NCI-H446 treated with DMSO at 0.1 percent for 48 hours (cell line): ENCODE measurements around the gene ADGRD1.
"Not testable (repeated sequence)": the region's sequence is repeated elsewhere in the genome, so short reads cannot be mapped to it uniquely, and the experiment has no call there.

ENCODE experiments used
- DNase-seq: peaks from one replicate; lab custom pipeline; 2025; lab: John Stamatoyannopoulos, UW

ADGRD1 gene

GRCh38 chr12:131121705-131122405 lies 168.1 kb downstream of the ADGRD1 start:
- no peak for DNase-seq

- no peak for DNase-seq
These were observed 168.9 kb downstream of the ADGRD1 start for GRCh38 chr12:131122631-131123030.

- DNase-seq, result no peak
These were observed 170.1 kb downstream of the ADGRD1 start for GRCh38 chr12:131123817-131124216.

- DNase-seq, result no peak
These were observed 171.0 kb downstream of the ADGRD1 start for GRCh38 chr12:131124487-131125280.

DNA sequence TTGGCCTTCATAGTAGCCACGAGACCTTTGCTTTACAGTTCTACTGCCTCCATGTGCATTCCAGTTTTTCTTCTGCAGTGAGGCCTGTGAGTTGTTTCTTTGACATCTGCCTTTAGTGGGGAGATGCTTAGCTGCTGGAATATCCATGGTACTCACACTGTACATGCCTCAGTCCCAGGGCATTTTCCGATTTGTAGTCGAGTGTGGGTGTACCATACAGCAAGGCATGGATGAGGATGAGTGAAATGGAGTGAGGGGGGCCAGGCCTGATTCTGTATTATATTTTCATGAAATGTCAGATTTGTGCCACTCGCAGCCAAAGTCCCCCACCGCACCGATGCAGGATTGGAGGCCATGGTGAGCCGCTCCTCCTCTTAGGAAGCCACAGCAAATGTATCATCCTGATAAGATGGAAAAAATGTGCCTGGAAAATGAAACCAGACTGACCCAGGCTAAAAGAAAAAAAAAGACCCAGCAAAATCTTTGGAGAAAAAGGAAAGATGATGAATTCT lies 173.0 kb downstream of the ADGRD1 start:
- DNase-seq, result no peak

DNA sequence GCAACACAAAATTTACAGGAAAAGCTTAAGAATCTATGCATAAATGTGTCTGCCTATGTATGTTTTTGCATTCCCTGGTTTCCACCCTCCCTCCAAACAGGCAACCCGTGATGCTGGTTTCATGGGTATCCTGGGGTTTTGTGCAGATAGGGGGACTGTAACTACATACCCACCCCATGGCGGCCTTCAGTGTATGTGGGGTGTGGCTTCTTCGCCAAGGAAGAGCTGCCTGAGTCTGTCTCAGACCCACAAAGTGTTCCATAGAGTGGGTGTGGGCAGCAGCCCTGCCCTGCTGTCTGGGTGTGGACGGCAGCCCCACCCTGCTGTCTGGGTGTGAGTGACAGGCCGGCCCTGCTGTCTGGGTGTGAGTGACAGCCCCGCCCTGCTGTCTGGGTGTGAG lies 174.8 kb downstream of the ADGRD1 start:
- no peak for DNase-seq

DNA sequence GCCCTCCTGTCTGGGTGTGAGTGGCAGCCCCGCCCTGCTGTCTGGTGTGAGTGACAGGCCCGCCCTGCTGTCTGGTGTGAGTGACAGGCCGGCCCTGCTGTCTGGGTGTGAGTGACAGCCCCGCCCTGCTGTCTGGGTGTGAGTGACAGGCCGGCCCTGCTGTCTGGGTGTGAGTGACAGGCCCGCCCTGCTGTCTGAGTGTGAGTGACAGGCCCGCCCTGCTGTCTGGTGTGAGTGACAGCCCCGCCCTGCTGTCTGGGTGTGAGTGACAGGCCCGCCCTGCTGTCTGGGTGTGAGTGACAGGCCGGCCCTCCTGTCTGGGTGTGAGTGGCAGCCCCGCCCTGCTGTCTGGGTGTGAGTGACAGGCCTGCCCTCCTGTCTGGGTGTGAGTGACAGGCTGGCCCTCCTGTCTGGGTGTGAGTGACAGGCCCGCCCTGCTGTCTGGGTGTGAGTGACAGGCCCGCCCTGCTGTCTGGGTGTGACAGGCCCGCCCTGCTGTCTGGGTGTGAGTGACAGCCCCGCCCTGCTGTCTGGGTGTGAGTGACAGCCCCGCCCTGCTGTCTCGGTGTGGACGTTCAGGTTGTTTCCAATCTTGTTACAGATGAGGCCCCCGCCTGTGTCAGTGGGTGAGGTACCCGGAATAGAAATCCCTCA lies 175.4 kb downstream of the ADGRD1 start:
- not testable (repeated sequence) for DNase-seq

GRCh38 chr12:131129839-131130238 lies 176.1 kb downstream of the ADGRD1 start:
- no peak for DNase-seq

GRCh38 chr12:131130311-131130911 lies 176.7 kb downstream of the ADGRD1 start:
- no peak for DNase-seq

- DNase-seq, result no peak
These were observed 177.5 kb downstream of the ADGRD1 start for GRCh38 chr12:131131077-131131807.

DNA sequence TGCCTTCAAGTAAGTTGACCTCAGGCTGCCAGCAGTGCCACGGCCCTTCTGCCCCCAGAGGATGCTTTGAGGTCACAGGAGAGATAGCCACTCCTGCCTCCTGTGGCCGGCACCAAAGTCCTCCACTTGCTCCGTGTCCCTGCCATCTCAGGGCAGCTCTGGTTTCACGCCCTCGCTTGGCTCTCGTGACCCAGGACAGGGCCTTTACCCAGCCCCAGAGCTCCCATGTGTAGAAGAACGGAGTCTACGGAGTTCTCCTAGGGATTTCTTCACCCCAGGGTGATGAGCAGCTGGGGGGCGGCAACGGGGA lies 178.1 kb downstream of the ADGRD1 start:
- no peak for DNase-seq

- no peak for DNase-seq
These were observed 178.6 kb downstream of the ADGRD1 start for GRCh38 chr12:131132118-131132892.

DNA sequence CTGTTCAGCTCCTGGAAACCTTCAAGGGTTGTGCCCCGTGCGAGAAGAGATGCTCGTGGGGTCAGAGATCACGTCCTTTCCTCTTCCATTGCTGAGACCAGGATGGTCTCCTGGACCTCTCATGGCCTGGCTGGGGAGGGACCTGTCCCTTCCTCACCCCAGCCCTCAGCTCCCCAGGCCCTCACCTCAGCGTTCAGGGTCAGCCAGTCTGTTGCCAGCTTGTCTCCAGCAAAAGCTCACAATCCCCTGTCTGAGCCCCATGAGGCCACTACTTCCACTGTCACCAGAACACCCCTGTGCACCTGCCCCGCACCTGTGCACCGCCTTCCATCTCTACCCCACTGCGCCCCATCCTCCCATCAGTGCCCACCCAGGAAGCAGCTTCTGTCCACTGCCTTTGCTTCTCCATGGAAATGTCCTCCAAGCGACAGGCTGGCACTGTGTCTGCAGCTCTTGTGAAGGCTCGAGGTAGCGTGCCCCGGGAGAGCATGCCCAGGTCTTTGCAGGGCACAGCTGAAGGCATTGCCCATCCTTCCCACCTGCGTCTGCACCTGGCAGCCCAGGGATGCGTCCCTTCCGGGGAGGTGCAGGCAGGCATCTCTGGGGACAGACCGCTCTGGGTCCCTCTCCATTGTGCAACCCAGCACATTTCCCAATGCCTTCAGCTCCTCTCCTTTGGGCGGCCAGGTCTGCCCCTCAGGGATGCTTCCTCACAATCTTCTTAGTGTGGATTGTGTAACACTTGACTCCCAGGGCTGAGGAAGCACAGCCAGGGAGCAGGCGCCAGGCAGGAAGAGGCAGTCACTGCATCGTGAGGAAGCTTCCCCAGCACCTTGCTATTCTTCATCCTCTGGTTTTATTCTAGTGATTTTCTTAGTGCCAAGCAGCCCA lies 179.6 kb downstream of the ADGRD1 start:
- DNase-seq, result no peak

DNA sequence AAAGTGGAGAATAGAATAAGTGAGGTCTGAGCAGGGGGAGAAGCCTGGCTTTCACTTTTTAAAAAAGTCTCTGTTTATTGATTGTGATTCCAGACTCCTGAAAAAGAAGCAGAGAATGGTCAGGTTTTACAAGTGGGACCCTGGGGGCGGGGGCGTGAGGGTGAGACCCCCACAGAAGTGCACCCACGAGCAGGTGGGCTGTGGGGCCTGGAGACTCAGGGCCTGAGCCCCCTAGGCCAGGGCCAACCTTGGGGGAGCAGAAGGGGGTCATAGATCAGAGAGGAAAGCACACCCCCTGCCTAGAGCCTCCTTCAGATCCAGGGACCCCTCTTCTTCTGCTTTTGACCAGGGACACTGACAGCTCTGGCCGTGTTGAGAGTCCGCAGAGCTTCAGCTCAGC lies 180.3 kb downstream of the ADGRD1 start:
- DNase-seq, result no peak

GRCh38 chr12:131134523-131135310 lies 181.0 kb downstream of the ADGRD1 start:
- DNase-seq, result no peak

DNA sequence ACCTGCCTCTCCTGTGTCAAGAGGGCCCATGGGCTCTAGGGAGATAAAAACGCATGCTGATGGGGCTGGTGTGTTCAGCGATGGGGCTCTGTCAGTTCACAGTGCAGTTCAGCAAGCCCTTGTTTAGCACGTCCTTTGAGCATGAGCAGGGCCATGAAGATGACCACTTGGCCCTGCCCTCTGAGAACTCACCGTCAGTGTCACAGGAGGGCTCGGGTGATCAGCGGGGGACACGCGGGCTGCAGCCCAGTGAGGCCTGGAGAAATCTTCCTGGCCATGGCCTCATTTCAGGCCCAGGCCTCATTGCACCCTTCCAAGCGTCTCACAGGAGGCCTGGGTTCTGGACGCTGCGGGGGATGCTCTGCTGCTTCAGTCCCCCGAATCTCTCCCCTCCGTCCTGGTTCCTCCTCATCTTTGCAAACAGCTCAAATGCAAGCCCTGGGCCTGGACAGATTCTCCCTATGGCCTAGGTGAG lies 181.6 kb downstream of the ADGRD1 start:
- no peak for DNase-seq

DNA sequence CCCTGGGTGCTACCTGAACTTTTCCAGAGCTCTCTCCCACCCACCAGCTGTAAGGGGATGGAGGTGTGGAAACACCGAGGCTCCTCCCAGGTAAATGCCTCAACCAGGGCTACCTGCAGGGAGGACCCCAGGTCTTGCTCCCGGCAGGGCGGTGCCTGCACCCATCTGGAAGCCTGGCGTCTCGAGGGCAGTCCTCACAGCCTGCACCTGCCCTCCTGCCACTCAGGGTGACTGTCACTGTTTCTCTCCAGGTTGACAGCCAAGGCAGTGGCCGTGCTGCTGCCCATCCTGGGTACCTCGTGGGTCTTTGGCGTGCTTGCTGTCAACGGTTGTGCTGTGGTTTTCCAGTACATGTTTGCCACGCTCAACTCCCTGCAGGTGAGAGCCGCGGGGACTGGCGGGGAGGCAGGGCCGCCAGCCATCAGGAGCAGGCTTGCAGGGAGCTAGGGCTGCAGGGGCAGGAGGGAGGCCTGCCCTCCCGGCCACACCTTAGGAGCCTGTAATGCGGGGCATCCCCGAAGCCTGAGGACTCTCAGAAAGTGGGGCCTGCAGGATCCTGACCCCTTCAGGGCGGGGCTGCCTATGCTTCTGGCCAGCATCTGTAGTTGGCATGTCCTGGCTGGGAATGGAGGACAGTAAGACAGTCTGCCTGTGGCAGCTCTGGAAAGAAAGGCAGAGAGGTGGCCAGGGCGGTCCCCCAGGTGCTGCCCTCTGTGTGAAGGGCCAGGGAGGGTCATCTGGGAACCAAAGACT lies 182.3 kb downstream of the ADGRD1 start:
- DNase-seq, result no peak

- no peak for DNase-seq
These were observed 182.8 kb downstream of the ADGRD1 start for GRCh38 chr12:131136539-131136872.
